Activated T-helper 2 cell treated with anti-CD3 and anti-CD28 coated beads, Interferon-gamma antibody, Interleukin-2, Interleukin-4, amounts not matched to agents 10 μg/mL and 5 μg/mL and 100 μg/mL, durations not matched to agents 14 hours and 24 hours and 36 hours (primary cell): Measurements from ENCODE around the gene ZNF69. TPM values are rescaled to one million over a fixed set of nuclear protein-coding genes. Genes with fewer than 3 reads are reported as not detected.
"Not testable (repeated sequence)": the region's sequence is repeated elsewhere in the genome, so short reads cannot be mapped to it uniquely, and the experiment has no call there.

Experiments
- DNase-seq: peaks from one replicate; pipeline ENCODE4 v3.0.0; 2021; ENCODE audit warnings: low spot score
- H3K27ac Mint-ChIP-seq: one replicate; pipeline ENCODE4 v1.8.0; 2021; ENCODE audit warnings: mixed read lengths
- H3K27me3 Mint-ChIP-seq: one replicate; pipeline ENCODE4 v1.8.0; 2021; ENCODE audit warnings: low read depth, mixed read lengths
- H3K36me3 Mint-ChIP-seq: one replicate; pipeline ENCODE4 v1.8.0; 2021; ENCODE audit warnings: low read depth, mixed read lengths
- H3K4me1 Mint-ChIP-seq: one replicate; pipeline ENCODE4 v1.8.0; 2021; ENCODE audit warnings: low read depth, mixed read lengths
- H3K4me3 Mint-ChIP-seq: one replicate; pipeline ENCODE4 v1.8.0; 2021; ENCODE audit warnings: low read depth, mild to moderate bottlenecking, moderate library complexity, mixed read lengths
- H3K9me3 Mint-ChIP-seq: one replicate; pipeline ENCODE4 v1.8.0; 2021; ENCODE audit warnings: mixed read lengths
- intact Hi-C: fragments of 100-400 bp; cut with micrococcal nuclease; formaldehyde crosslinking; loops from one replicate; pipeline ENCODE4 v1.15.1; 2023
- total RNA-seq: library from RNA; stranded (reverse); gene quantifications from 2 replicates; pipeline ENCODE4 v1.2.3, GENCODE V29; 2022

Gene ZNF69
- 1.1 and 1.6 TPM in 2 replicates for total RNA-seq

GRCh38 chr19:11887611-11888531 lies at the start of gene ZNF69:
TSS of gene ZNF69 (plus strand) at chr19:11887782. CDS start at chr19:11887924, 142 bp downstream.
- intact Hi-C loops, result no loop called here
- Mint-ChIP-seq H3K4me1 (peaks cover 15% of the 10 kb centered on the region), H3K9me3 (peaks cover 4% of the 10 kb centered on the region), H3K4me3 (peak within 1 kb of the TSS; percentile 85), H3K36me3 (peaks cover 5% of the 10 kb centered on the region), H3K27ac (peak within 1 kb of the TSS; percentile 73), H3K27me3 (no peaks in the 10 kb centered on the region)
- peak; percentile 42 for DNase-seq

GRCh38 chr19:11843722-11844121 lies 43.9 kb upstream of the ZNF69 start:
- Mint-ChIP-seq H3K27ac (no peak overlapping the region), H3K36me3 (peaks cover 3% of the 10 kb centered on the region), H3K27me3 (no peaks in the 10 kb centered on the region), H3K4me3 (no peak overlapping the region), H3K4me1 (peaks cover 3% of the 10 kb centered on the region), H3K9me3 (peaks cover 45% of the 10 kb centered on the region)
- DNase-seq, result no peak
- intact Hi-C loops, result no loop called here

GRCh38 chr19:11847615-11848014 lies 40.0 kb upstream of the ZNF69 start:
- not testable (repeated sequence) for H3K4me3 Mint-ChIP-seq, H3K27me3 Mint-ChIP-seq, H3K27ac Mint-ChIP-seq, DNase-seq, H3K4me1 Mint-ChIP-seq
- Mint-ChIP-seq H3K9me3 (peaks cover 47% of the 10 kb centered on the region), H3K36me3 (peaks cover 33% of the 10 kb centered on the region)
- intact Hi-C loops, result loop anchor here (1.0 kb wide), 1 partner anchor 49 kb away; the partner anchor contains the start of gene ZNF491

GRCh38 chr19:11848200-11848593 lies 39.4 kb upstream of the ZNF69 start:
- intact Hi-C loops, result loop anchor here (1.0 kb wide), 1 partner anchor 50 kb away; the partner anchor contains the start of gene ZNF491
- H3K4me3 Mint-ChIP-seq, result peak overlapping the region; percentile 70
- H3K9me3 Mint-ChIP-seq, result peaks cover 46% of the 10 kb centered on the region
- no peaks in the 10 kb centered on the region for H3K27me3 Mint-ChIP-seq
- no peak for DNase-seq
- H3K36me3 Mint-ChIP-seq, result peaks cover 36% of the 10 kb centered on the region
- H3K4me1 Mint-ChIP-seq, result peaks cover 7% of the 10 kb centered on the region
- peak overlapping the region; percentile 59 for H3K27ac Mint-ChIP-seq

GRCh38 chr19:11848594-11849469 lies 38.8 kb upstream of the ZNF69 start, which contains the start of gene ZNF439:
TSS of gene ZNF439 (plus strand) at chr19:11848726. CDS start at chr19:11848868, 142 bp downstream.
- DNase-seq, result peak; percentile 83
- Mint-ChIP-seq H3K36me3 (peaks cover 36% of the 10 kb centered on the region), H3K4me1 (peaks cover 7% of the 10 kb centered on the region), H3K9me3 (peaks cover 45% of the 10 kb centered on the region), H3K27me3 (no peaks in the 10 kb centered on the region), H3K4me3 (peak within 1 kb of the TSS; percentile 70), H3K27ac (peak within 1 kb of the TSS; percentile 59)
- intact Hi-C loops, result loop anchor here (1.0 kb wide), 1 partner anchor 51 kb away; the partner anchor contains the start of gene ZNF491

GRCh38 chr19:11850289-11850688 lies 37.3 kb upstream of the ZNF69 start:
- intact Hi-C loops, H3K27me3 Mint-ChIP-seq, H3K4me1 Mint-ChIP-seq, DNase-seq, H3K4me3 Mint-ChIP-seq, H3K27ac Mint-ChIP-seq: not testable (repeated sequence)
- Mint-ChIP-seq H3K36me3 (peaks cover 45% of the 10 kb centered on the region), H3K9me3 (peaks cover 51% of the 10 kb centered on the region)

GRCh38 chr19:11853358-11853757 lies 34.2 kb upstream of the ZNF69 start:
- H3K36me3 Mint-ChIP-seq, result peaks cover 62% of the 10 kb centered on the region
- intact Hi-C loops, result no loop called here
- H3K27ac Mint-ChIP-seq, result no peak overlapping the region
- H3K4me3 Mint-ChIP-seq, result no peak overlapping the region
- peaks cover 68% of the 10 kb centered on the region for H3K9me3 Mint-ChIP-seq
- no peak for DNase-seq
- H3K27me3 Mint-ChIP-seq, result no peaks in the 10 kb centered on the region
- H3K4me1 Mint-ChIP-seq, result peaks cover 5% of the 10 kb centered on the region

- no peak overlapping the region for H3K27ac Mint-ChIP-seq
- H3K36me3 Mint-ChIP-seq, result peaks cover 49% of the 10 kb centered on the region
- intact Hi-C loops, result no loop called here
- peaks cover 79% of the 10 kb centered on the region for H3K9me3 Mint-ChIP-seq
- no peaks in the 10 kb centered on the region for H3K27me3 Mint-ChIP-seq
- H3K4me1 Mint-ChIP-seq, result no peaks in the 10 kb centered on the region
- H3K4me3 Mint-ChIP-seq, result no peak overlapping the region
- DNase-seq, result no peak
Measured at GRCh38 chr19:11856596-11857250, 30.9 kb upstream of the ZNF69 start.

- Mint-ChIP-seq H3K36me3 (peaks cover 59% of the 10 kb centered on the region), H3K4me3 (no peak overlapping the region), H3K27ac (no peak overlapping the region), H3K9me3 (peaks cover 88% of the 10 kb centered on the region), H3K4me1 (no peaks in the 10 kb centered on the region), H3K27me3 (no peaks in the 10 kb centered on the region)
- no peak for DNase-seq
- intact Hi-C loops, result no loop called here
Measured at GRCh38 chr19:11860721-11861120, 26.9 kb upstream of the ZNF69 start.

GRCh38 chr19:11861301-11861700 lies 26.3 kb upstream of the ZNF69 start:
- Mint-ChIP-seq H3K36me3 (peaks cover 59% of the 10 kb centered on the region), H3K4me1 (no peaks in the 10 kb centered on the region), H3K27me3 (no peaks in the 10 kb centered on the region), H3K27ac (no peak overlapping the region), H3K9me3 (peaks cover 88% of the 10 kb centered on the region), H3K4me3 (no peak overlapping the region)
- no peak for DNase-seq
- intact Hi-C loops, result no loop called here

GRCh38 chr19:11867766-11868165 lies 19.8 kb upstream of the ZNF69 start:
- Mint-ChIP-seq H3K9me3 (peaks cover 80% of the 10 kb centered on the region), H3K36me3 (peaks cover 60% of the 10 kb centered on the region)
- H3K27ac Mint-ChIP-seq, intact Hi-C loops, H3K4me1 Mint-ChIP-seq, DNase-seq, H3K27me3 Mint-ChIP-seq, H3K4me3 Mint-ChIP-seq: not testable (repeated sequence)

GRCh38 chr19:11868188-11868587 lies 19.4 kb upstream of the ZNF69 start:
- Mint-ChIP-seq H3K27ac (no peak overlapping the region), H3K4me3 (no peak overlapping the region), H3K9me3 (peaks cover 81% of the 10 kb centered on the region), H3K36me3 (peaks cover 58% of the 10 kb centered on the region), H3K4me1 (no peaks in the 10 kb centered on the region), H3K27me3 (no peaks in the 10 kb centered on the region)
- intact Hi-C loops, result no loop called here
- DNase-seq, result no peak
